CD14-positive monocyte (primary cell): ENCODE results near the gene ARVCF. TPM values are rescaled to one million over a fixed set of nuclear protein-coding genes. Genes with fewer than 3 reads are reported as not detected.

Experiments used
- DNase-seq, 3 donors: peaks; one replicate each; pipeline ENCODE4 v3.0.0-alpha.2; 2011 to 2022
- H2AFZ ChIP-seq: 2 replicates; pipeline ENCODE4 v1.6.0; 2012; ENCODE audit warnings: mild to moderate bottlenecking, low read depth, low read length, inconsistent platforms; ENCODE audit not compliant: insufficient read depth, poor library complexity, severe bottlenecking
- H3K27ac ChIP-seq, 2 donors: 1 replicate in 1 of 2; 2 replicates in 1 of 2; pipeline ENCODE4 v1.5.1; 2012 to 2013; ENCODE audit warnings: low read length in 2 of 2, control low read depth in 1 of 2, inconsistent platforms in 1 of 2, low read depth in 1 of 2, mild to moderate bottlenecking in 1 of 2
- H3K27me3 ChIP-seq, 2 donors: one replicate each; pipeline versions ENCODE4 v1.6.0 to v1.6.1; 2011 to 2013; ENCODE audit warnings: low read length in 2 of 2; ENCODE audit not compliant: control insufficient read depth in 2 of 2, insufficient read depth in 2 of 2
- H3K36me3 ChIP-seq, 2 donors: replicated peaks in 1 of 2; 1 replicate in 1 of 2; 2 replicates in 1 of 2; pipeline versions ENCODE4 v1.5.1 to v1.6.1; 2012 to 2013; ENCODE audit warnings: low read length in 2 of 2, control low read depth in 1 of 2, inconsistent platforms in 1 of 2, mild to moderate bottlenecking in 1 of 2; ENCODE audit not compliant: insufficient read depth in 2 of 2, control insufficient read depth in 1 of 2
- H3K4me1 ChIP-seq, 2 donors: 1 replicate in 1 of 2; 2 replicates in 1 of 2; pipeline versions ENCODE4 v1.5.1 to v1.6.1; 2012 to 2013; ENCODE audit warnings: low read length in 2 of 2, control low read depth in 1 of 2, inconsistent platforms in 1 of 2, mild to moderate bottlenecking in 1 of 2, moderate library complexity in 1 of 2; ENCODE audit not compliant: insufficient read depth in 2 of 2, control insufficient read depth in 1 of 2
- H3K4me2 ChIP-seq: replicated peaks from 2 replicates; pipeline ENCODE3; 2012; ENCODE audit warnings: low read length, moderate library complexity, mild to moderate bottlenecking; ENCODE audit not compliant: poor library complexity, severe bottlenecking; ENCODE audit errors: extremely low read depth
- H3K4me3 ChIP-seq, 3 experiments: fragments of 200-600 bp in 1 of 3; sonication (generic) in 1 of 3; replicated peaks in 1 of 3; 1 replicate in 2 of 3; 2 replicates in 1 of 3; pipeline ENCODE4 v1.5.1; 2011 to 2013; ENCODE audit warnings: low read length in 3 of 3, mild to moderate bottlenecking in 3 of 3, control low read depth in 2 of 3, low read depth in 2 of 3, inconsistent platforms in 1 of 3, moderate library complexity in 1 of 3
- H3K79me2 ChIP-seq: 2 replicates; pipeline ENCODE4 v1.6.0; 2012; ENCODE audit warnings: mild to moderate bottlenecking, control low read depth, inconsistent platforms, low read length, moderate library complexity; ENCODE audit not compliant: insufficient read depth
- H3K9ac ChIP-seq: 2 replicates; pipeline ENCODE4 v1.6.0; 2017; ENCODE audit warnings: low read length, mild to moderate bottlenecking; ENCODE audit not compliant: insufficient read depth, poor library complexity, severe bottlenecking
- H3K9me3 ChIP-seq, 2 donors: replicated peaks in 1 of 2; 1 replicate in 1 of 2; 2 replicates in 1 of 2; pipeline versions ENCODE4 v1.5.1 to v1.6.1; 2012 to 2013; ENCODE audit warnings: low read length in 2 of 2, control low read depth in 1 of 2; ENCODE audit not compliant: control insufficient read depth in 1 of 2, insufficient read depth in 1 of 2
- H4K20me1 ChIP-seq: 2 replicates; pipeline ENCODE4 v1.6.0; 2012; ENCODE audit warnings: mild to moderate bottlenecking, low read length, control low read depth, moderate library complexity; ENCODE audit not compliant: insufficient read depth
- H3K27ac Mint-ChIP-seq, 7 donors: one replicate each; pipeline ENCODE4 v1.8.0; 2020; ENCODE audit warnings: mild to moderate bottlenecking in 7 of 7, mixed read lengths in 7 of 7, moderate library complexity in 6 of 7, inconsistent platforms in 2 of 7
- H3K27me3 Mint-ChIP-seq, 3 donors: one replicate each; pipeline ENCODE4 v1.8.0; 2021 to 2022; ENCODE audit warnings: low read depth in 3 of 3, mild to moderate bottlenecking in 3 of 3, mixed read lengths in 3 of 3, moderate library complexity in 3 of 3, inconsistent platforms in 1 of 3
- H3K36me3 Mint-ChIP-seq, 2 donors: one replicate each; pipeline ENCODE4 v1.8.0; 2020; ENCODE audit warnings: mixed read lengths in 2 of 2, inconsistent platforms in 1 of 2, mild to moderate bottlenecking in 1 of 2
- H3K4me1 Mint-ChIP-seq: one replicate; pipeline ENCODE4 v1.8.0; 2020; ENCODE audit warnings: mild to moderate bottlenecking, mixed read lengths
- H3K4me3 Mint-ChIP-seq, 2 donors: one replicate each; pipeline ENCODE4 v1.8.0; 2020; ENCODE audit warnings: mild to moderate bottlenecking in 2 of 2, mixed read lengths in 2 of 2, moderate library complexity in 1 of 2
- H3K9me3 Mint-ChIP-seq, 7 donors: one replicate each; pipeline ENCODE4 v1.8.0; 2020 to 2022; ENCODE audit warnings: mixed read lengths in 7 of 7, mild to moderate bottlenecking in 6 of 7, moderate library complexity in 6 of 7, inconsistent platforms in 2 of 7
- WGBS: methylation state at CpG from one replicate; pipeline ENCODE4 v1.1.5; 2013; ENCODE audit warnings: missing lambda C conversion rate; ENCODE audit not compliant: insufficient coverage; 5-methylcytosine and 5-hydroxymethylcytosine counted together
- intact Hi-C, 2 donors: fragments of 100-400 bp; cut with micrococcal nuclease; formaldehyde crosslinking; loops; one replicate each; pipeline versions ENCODE4 v1.15.0 to v1.15.1; 2023
- polyA plus RNA-seq, 3 donors: library from polyadenylated mRNA; depleted of rRNA in 1 of 3; unstranded in 2 of 3; stranded (reverse) in 1 of 3; fragments of 300-500 nt in 2 of 3; fragments of >200 nt in 1 of 3; fragmentation: Illumina TruSeq in 2 of 3; gene quantifications; 1 replicate in 2 of 3; 2 replicates in 1 of 3; pipeline ENCODE4 v1.2.3, GENCODE V29; 2012 to 2021
- TF ChIP-seq, protein P1 (sequence below): fragments of 200-600 bp; IDR thresholded peaks from one replicate; pipeline ENCODE4 v1.8.0; 2022; ENCODE audit warnings: antibody characterized with exemption, mild to moderate bottlenecking

Gene ARVCF
- polyA plus RNA-seq, 3 donors = 0.31 to 2.6 (median 0.44) TPM

DNA sequence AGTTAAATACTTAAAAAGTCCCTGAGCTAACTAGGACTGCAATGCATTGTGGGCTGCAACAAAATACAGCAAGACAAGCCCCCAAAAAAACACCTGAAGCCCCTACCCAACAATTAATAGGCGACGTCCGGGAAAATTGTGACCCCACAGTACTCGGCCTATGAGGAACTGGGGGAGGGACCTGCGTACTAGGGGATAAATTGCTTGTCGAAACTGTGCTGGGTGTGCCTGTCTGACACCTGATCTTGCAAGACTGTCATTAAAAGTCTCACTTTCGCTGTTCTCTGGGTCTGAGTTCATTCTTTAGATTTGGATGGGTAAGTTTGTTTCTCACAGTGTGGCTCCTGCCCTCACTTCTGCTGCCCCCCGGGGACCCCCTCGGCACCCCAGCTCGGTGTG is 19.5 kb upstream of the ARVCF start:
- peaks cover 0 to 4% (median 0%) of the 10 kb centered on the region in 3 donors for H3K27me3 Mint-ChIP-seq
- H3K4me3 Mint-ChIP-seq = no peak overlapping the region
- peaks cover 55 to 87% of the 10 kb centered on the region in 2 donors for H3K36me3 Mint-ChIP-seq
- no peak overlapping the region for H3K4me2 ChIP-seq
- no peaks in the 10 kb centered on the region for H3K9me3 ChIP-seq
- TF ChIP-seq, protein P1, sequence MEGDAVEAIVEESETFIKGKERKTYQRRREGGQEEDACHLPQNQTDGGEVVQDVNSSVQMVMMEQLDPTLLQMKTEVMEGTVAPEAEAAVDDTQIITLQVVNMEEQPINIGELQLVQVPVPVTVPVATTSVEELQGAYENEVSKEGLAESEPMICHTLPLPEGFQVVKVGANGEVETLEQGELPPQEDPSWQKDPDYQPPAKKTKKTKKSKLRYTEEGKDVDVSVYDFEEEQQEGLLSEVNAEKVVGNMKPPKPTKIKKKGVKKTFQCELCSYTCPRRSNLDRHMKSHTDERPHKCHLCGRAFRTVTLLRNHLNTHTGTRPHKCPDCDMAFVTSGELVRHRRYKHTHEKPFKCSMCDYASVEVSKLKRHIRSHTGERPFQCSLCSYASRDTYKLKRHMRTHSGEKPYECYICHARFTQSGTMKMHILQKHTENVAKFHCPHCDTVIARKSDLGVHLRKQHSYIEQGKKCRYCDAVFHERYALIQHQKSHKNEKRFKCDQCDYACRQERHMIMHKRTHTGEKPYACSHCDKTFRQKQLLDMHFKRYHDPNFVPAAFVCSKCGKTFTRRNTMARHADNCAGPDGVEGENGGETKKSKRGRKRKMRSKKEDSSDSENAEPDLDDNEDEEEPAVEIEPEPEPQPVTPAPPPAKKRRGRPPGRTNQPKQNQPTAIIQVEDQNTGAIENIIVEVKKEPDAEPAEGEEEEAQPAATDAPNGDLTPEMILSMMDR = no peak
- H3K4me1 Mint-ChIP-seq = peaks cover 12% of the 10 kb centered on the region
- DNase-seq = no peak
- H3K4me1 ChIP-seq = peaks cover 0 to 8% of the 10 kb centered on the region in 2 donors
- intact Hi-C loops = no loop called here
- 97% methylated on average over 6 of the region's 10 CpGs for WGBS
- no peak overlapping the region for H3K27ac ChIP-seq
- peaks cover 69 to 94% of the 10 kb centered on the region in 2 donors for H3K36me3 ChIP-seq
- H2AFZ ChIP-seq = no peak overlapping the region
- H3K9ac ChIP-seq = no peak overlapping the region
- H3K4me3 ChIP-seq = no peak overlapping the region
- peaks cover 46% of the 10 kb centered on the region for H3K79me2 ChIP-seq
- H4K20me1 ChIP-seq = peaks cover 97% of the 10 kb centered on the region
- H3K9me3 Mint-ChIP-seq = peaks cover 0 to 3% (median 0%) of the 10 kb centered on the region in 7 donors
- H3K27me3 ChIP-seq = no peaks in the 10 kb centered on the region
- H3K27ac Mint-ChIP-seq = no peak overlapping the region

DNA sequence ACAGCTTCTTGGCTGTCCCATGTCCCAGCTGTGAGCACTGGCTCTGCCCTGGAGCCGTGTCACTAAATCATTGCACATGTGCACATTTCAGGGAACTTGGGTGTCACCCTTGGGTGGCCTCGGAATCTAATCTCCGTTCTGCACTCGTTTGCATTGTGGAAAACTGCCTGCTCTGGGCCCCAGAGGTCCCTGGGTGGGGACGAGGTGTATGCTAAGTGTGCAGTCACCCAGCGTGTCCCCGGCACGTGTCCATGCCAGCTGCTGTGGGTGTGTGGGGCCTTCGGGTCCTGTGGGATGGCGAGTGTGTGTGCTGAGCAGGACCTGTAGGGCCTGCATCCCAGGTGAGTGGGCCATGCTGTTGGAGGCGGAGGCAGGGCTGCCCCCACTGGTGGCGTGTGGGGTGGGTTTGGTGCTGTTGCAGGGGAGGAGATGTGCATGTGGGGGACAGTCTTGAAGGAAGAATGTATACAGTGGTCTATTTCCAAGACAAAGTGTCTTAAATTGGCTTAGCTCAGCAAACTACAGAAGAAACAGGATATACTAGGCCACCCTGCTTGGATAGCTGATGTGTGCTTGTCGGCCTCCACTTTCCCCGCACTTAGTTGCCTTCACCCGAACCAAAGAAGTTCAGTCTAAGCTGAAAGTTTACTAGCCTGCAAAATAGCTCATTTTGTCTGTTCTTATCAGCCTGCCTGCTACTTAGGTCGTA is 18.9 kb upstream of the ARVCF start:
- no peak overlapping the region for H3K4me3 ChIP-seq
- H4K20me1 ChIP-seq = peaks cover 98% of the 10 kb centered on the region
- H3K27ac ChIP-seq = no peak overlapping the region
- no peak overlapping the region for H3K4me2 ChIP-seq
- peak overlapping the region in 1 of 7 donors; percentile 79 for H3K27ac Mint-ChIP-seq
- H3K36me3 ChIP-seq = peaks cover 65 to 92% of the 10 kb centered on the region in 2 donors
- no peak for DNase-seq
- H3K79me2 ChIP-seq = peaks cover 51% of the 10 kb centered on the region
- H3K36me3 Mint-ChIP-seq = peaks cover 53 to 82% of the 10 kb centered on the region in 2 donors
- H3K4me1 ChIP-seq = peaks cover 0 to 8% of the 10 kb centered on the region in 2 donors
- peaks cover 0 to 3% (median 0%) of the 10 kb centered on the region in 7 donors for H3K9me3 Mint-ChIP-seq
- 94% methylated on average over 15 of the region's 16 CpGs for WGBS
- no peak overlapping the region for H3K4me3 Mint-ChIP-seq
- H3K27me3 Mint-ChIP-seq = peaks cover 0 to 4% (median 0%) of the 10 kb centered on the region in 3 donors
- no peak overlapping the region for H3K9ac ChIP-seq
- H2AFZ ChIP-seq = no peak overlapping the region
- H3K9me3 ChIP-seq = no peaks in the 10 kb centered on the region
- peaks cover 12% of the 10 kb centered on the region for H3K4me1 Mint-ChIP-seq
- no peaks in the 10 kb centered on the region for H3K27me3 ChIP-seq
- TF ChIP-seq, protein P1 = no peak
- intact Hi-C loops = no loop called here
